ENCODE results near the gene LRSAM1. TPM values are rescaled to one million over a fixed set of nuclear protein-coding genes. Genes with fewer than 3 reads are reported as not detected.
A peak's percentile ranks its signal among the peaks of the same experiment; 100 is the strongest.

The LRSAM1 gene
- total and polyA plus RNA-seq, 9 of the 15 experiments (the other 6 are each of a cell fraction or from before 2014, with no cell fraction given) = 0.07 to 16.2 (median 4.7) TPM

DNA sequence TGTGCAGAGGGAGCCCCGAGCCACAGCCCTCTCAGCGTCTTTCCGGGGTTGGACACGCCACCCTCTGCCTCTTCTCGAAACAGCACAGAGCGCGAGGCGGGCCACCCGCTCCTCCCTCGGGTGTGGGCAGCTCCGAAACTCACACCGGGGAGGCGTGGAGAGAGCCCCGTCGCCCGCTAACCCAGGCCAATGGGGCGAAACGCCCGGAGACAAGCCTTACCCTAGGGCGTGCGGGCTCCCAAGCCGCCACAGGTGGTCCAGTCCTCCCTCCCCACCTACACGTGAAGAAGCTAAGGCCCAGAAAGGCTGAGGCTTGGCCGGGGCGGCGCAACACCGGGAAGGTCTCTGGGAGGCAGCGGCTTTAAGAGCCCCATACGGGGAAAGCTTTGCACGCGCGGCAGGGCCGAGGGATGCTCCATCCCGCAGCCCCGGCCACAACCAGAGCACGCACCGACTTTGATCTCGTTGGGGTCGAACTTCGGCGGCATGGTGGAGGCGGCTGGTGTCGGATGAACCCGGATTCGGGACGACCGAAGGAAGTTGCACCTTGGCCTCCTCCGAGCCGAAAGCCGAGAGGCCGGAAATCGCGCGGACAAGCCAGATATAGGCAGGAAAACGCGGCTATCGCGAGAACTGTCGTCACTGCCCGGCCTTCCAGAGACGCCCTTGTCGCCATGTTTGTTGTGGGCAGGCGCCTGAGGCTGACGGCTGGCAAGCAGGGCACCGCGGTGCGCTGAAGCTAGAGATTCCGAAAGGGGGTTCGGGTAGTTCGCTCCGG lies at the start of gene LRSAM1, which contains the start of gene RPL12 (continued):
- peak; percentile 75 for TF ChIP-seq TOE1 (IDR thresholded peaks at IDR 0.05; ENCODE audit: borderline replicate concordance)
- no peak for TF ChIP-seq TOE1 (CRISPR knock-in tag; IDR thresholded peaks at IDR 0.05; ENCODE audit: borderline replicate concordance, low read depth)
- TF ChIP-seq KLF1 (tag; IDR thresholded peaks at IDR 0.05) = no peak
- peak; percentile 12 for TF ChIP-seq SIRT6 (IDR thresholded peaks at IDR 0.05; ENCODE audit: low read depth, low read length)
- TF ChIP-seq ZNF764 (CRISPR knock-in tag; IDR thresholded peaks at IDR 0.05; ENCODE audit: low read depth) = no peak
- no peak for TF ChIP-seq EZH2 (IDR thresholded peaks at IDR 0.05; ENCODE audit: borderline replicate concordance, low read depth, low read length)
- TF ChIP-seq ELF4 (CRISPR knock-in tag; IDR thresholded peaks at IDR 0.05) = peak; percentile 55; the same call in 1 of the 2 replicates
- TF ChIP-seq ZNF318 (IDR thresholded peaks at IDR 0.05; ENCODE audit: borderline replicate concordance in 1 of 2, low read depth in 1 of 2) = 0 out of 4 replicates have a peak, but pooled peaks of 1 of the 2 experiments have one; percentile 46
- TF ChIP-seq FUS (optimal IDR thresholded peaks at IDR 0.05; ENCODE audit: low read depth, low read length) = no peak
- peak; percentile 76 for TF ChIP-seq NELFE (IDR thresholded peaks at IDR 0.05; ENCODE audit: insufficient read depth, insufficient read length)
- no peak for TF ChIP-seq ZNF3 (CRISPR knock-in tag; IDR thresholded peaks at IDR 0.05)
- TF ChIP-seq HNRNPL (IDR thresholded peaks at IDR 0.05; ENCODE audit: low read depth, low read length) = peak; percentile 65
- TF ChIP-seq BCLAF1 (IDR thresholded peaks at IDR 0.05; ENCODE audit: borderline replicate concordance in 1 of 2, control insufficient read depth in 1 of 2, low read depth in 2 of 2, low read length in 1 of 2) = no peak; a peak in 1 of 4 replicates
- peak; percentile 98; the same call in 1 of the 2 replicates for TF ChIP-seq NR1H2 (CRISPR knock-in tag; IDR thresholded peaks at IDR 0.05)
- TF ChIP-seq HDAC3 (IDR thresholded peaks at IDR 0.05; ENCODE audit: borderline replicate concordance, partially characterized antibody) = peak; percentile 83

Data from K562 (cell line).